ENCODE data around the gene ICAM3. TPM values are rescaled to one million over a fixed set of nuclear protein-coding genes. Genes with fewer than 3 reads are reported as not detected.

ICAM3 gene
- total and polyA plus RNA-seq, 2 of the 4 experiments (the other 2 are of a cell fraction) = 6.6 to 11.7 TPM

GRCh38 chr19:10289167-10289835 is 50.1 kb downstream of the ICAM3 start:
- CTCF ChIA-PET = interaction anchor here (0.6 to 0.8 kb wide), 2 partner anchors 99 to 1813 kb away, joined by 3 to 7 read pairs; no protein-coding TSS in a partner anchor
- in situ Hi-C loops (cut with MboI; ENCODE audit: low sequenced_read_pairs) (no loop called here), dilution Hi-C loops (cut with HindIII; ENCODE audit: low sequenced_read_pairs, unreplicated experiment) (no loop called here), intact Hi-C loops (cut with micrococcal nuclease) (no loop called here)
- H3K9ac ChIP-seq (ENCODE audit: low read depth, low read length) = peak overlapping the region; percentile 45; the same call in 1 of the 2 replicates
- H3K4me2 ChIP-seq (ENCODE audit: low read depth, low read length) = peak overlapping the region; percentile 96
- H2AK9ac ChIP-seq (replicated peaks; ENCODE audit: low read depth, low read length, poor library complexity) = peak overlapping the region; percentile 88
- peak overlapping the region; percentile 72 for H3K4ac ChIP-seq (ENCODE audit: low read depth, low read length)
- H4K20me1 ChIP-seq (ENCODE audit: insufficient read depth, low read length) = 0 out of 2 replicates have a peak, but pooled peaks cover 2% of the 10 kb centered on the region
- H3K9me1 ChIP-seq (ENCODE audit: insufficient read depth, low read length) = peaks cover 12% of the 10 kb centered on the region
- 9% methylated on average over 19 of the region's 50 CpGs; no CpG with 5 or more reads in 1 of the 2 experiments for WGBS, 2 experiments (ENCODE audit: extremely low coverage in 2 of 2, insufficient read length in 1 of 2)
- peak overlapping the region; percentile 73; the same call in 1 of the 3 replicates for H2BK15ac ChIP-seq (ENCODE audit: low read depth, low read length)
- H2BK120ac ChIP-seq (ENCODE audit: low read depth, low read length) = peak overlapping the region; percentile 26
- peak overlapping the region; percentile 77; the same call in 1 of the 2 replicates for H3K14ac ChIP-seq (replicated peaks; ENCODE audit: low read depth, low read length)
- no TSS peak for BruUV-seq (replicated peaks)
- peak overlapping the region; percentile 40; the same call in 1 of the 2 replicates for H4K91ac ChIP-seq (ENCODE audit: insufficient read depth, low read depth, low read length)
- H4K5ac ChIP-seq (ENCODE audit: low read depth, low read length) = peak overlapping the region; percentile 5; the same call in 1 of the 2 replicates
- H2BK5ac ChIP-seq (ENCODE audit: low read depth, low read length, poor library complexity, severe bottlenecking) = peak overlapping the region; percentile 58
- H3K4me1 ChIP-seq (ENCODE audit: control insufficient read depth, insufficient read depth, low read length) = peaks cover 24% of the 10 kb centered on the region
- H3K23ac ChIP-seq (ENCODE audit: low read depth, low read length) = peak overlapping the region; percentile 64; the same call in 1 of the 2 replicates
- DNase-seq (peak; percentile 54), ATAC-seq (ENCODE audit: low read depth) (peak; percentile 33)
- no peaks in the 10 kb centered on the region for H3K9me3 ChIP-seq (ENCODE audit: control insufficient read depth, insufficient read depth, low read length)
- H3K56ac ChIP-seq (ENCODE audit: extremely low read depth, insufficient read depth, low read length) = no peak overlapping the region
- H3K27me3 ChIP-seq (ENCODE audit: control insufficient read depth, insufficient read depth, low read length) = no peaks in the 10 kb centered on the region; the same call in 1 of the 2 replicates
- peak overlapping the region; percentile 53 to 82 for H4K8ac ChIP-seq (ENCODE audit: low read depth in 2 of 2, low read length in 2 of 2)
- H3K36me3 ChIP-seq (ENCODE audit: control insufficient read depth, insufficient read depth, low read length) = peaks cover 12% of the 10 kb centered on the region; the same call in 1 of the 2 replicates
- peak overlapping the region; percentile 47 for H3K27ac ChIP-seq (ENCODE audit: insufficient read depth, low read length)
- peaks cover 0 to 4% of the 10 kb centered on the region in 2 experiments; a peak in 1 of 4 replicates for H3K79me1 ChIP-seq (ENCODE audit: low read depth in 1 of 2, low read length in 2 of 2)
- H3K18ac ChIP-seq (ENCODE audit: low read depth, low read length) = peak overlapping the region; percentile 47
- H2AFZ ChIP-seq (replicated peaks; ENCODE audit: low read length, poor library complexity) = peak overlapping the region; percentile 92
- no peak overlapping the region for H2AK5ac ChIP-seq (ENCODE audit: low read depth, low read length)
- POLR2A ChIA-PET (ENCODE audit: unreplicated experiment) = interaction anchor here (0.5 to 1.0 kb wide), 3 partner anchors 13 to 18 kb away, joined by 3 to 4 read pairs (median 3); no protein-coding TSS in a partner anchor
- TF ChIP-seq BHLHE40 (IDR thresholded peaks at IDR 0.05; ENCODE audit: low read depth, low read length) (peak; percentile 88), ELK1 (IDR thresholded peaks at IDR 0.05; ENCODE audit: borderline replicate concordance, low read depth, low read length) (no peak), RFX5 (IDR thresholded peaks at IDR 0.05; ENCODE audit: low read depth, low read length) (no peak), SMC3 (IDR thresholded peaks at IDR 0.05; ENCODE audit: low read depth, low read length) (no peak), MXI1 (IDR thresholded peaks at IDR 0.05; ENCODE audit: borderline replicate concordance, low read depth, low read length) (peak; percentile 68; the same call in 1 of the 2 replicates), MAFK (IDR thresholded peaks at IDR 0.05; ENCODE audit: low read depth, low read length) (no peak), CHD1 (IDR thresholded peaks at IDR 0.05; ENCODE audit: low read depth, low read length) (no peak), USF2 (IDR thresholded peaks at IDR 0.05; ENCODE audit: low read depth, low read length) (peak; percentile 76)
- TF ChIP-seq, protein P1, sequence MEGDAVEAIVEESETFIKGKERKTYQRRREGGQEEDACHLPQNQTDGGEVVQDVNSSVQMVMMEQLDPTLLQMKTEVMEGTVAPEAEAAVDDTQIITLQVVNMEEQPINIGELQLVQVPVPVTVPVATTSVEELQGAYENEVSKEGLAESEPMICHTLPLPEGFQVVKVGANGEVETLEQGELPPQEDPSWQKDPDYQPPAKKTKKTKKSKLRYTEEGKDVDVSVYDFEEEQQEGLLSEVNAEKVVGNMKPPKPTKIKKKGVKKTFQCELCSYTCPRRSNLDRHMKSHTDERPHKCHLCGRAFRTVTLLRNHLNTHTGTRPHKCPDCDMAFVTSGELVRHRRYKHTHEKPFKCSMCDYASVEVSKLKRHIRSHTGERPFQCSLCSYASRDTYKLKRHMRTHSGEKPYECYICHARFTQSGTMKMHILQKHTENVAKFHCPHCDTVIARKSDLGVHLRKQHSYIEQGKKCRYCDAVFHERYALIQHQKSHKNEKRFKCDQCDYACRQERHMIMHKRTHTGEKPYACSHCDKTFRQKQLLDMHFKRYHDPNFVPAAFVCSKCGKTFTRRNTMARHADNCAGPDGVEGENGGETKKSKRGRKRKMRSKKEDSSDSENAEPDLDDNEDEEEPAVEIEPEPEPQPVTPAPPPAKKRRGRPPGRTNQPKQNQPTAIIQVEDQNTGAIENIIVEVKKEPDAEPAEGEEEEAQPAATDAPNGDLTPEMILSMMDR (conservative IDR thresholded peaks at IDR 0.05; ENCODE audit: low read depth, low read length) = no peak
- 0 out of 2 replicates have a peak overlapping the region, but pooled peaks have one; percentile 46 for H2BK20ac ChIP-seq (ENCODE audit: low read depth, low read length)
- peak overlapping the region; percentile 77 for H3K4me3 ChIP-seq (ENCODE audit: insufficient read depth, low read depth, low read length)
